H54 (cell line): ENCODE data around the gene CTIF.
A peak's percentile ranks its signal among the peaks of the same experiment; 100 is the strongest.
"Not testable (repeated sequence)": the region's sequence is repeated elsewhere in the genome, so short reads cannot be mapped to it uniquely, and the experiment has no call there.

Experiments
- DNase-seq: peaks from one replicate; pipeline ENCODE4 v3.0.0; 2011; ENCODE audit warnings: low spot score, mixed read lengths; ENCODE audit not compliant: insufficient read length
- FAIRE-seq: peaks from 3 replicates; lab custom pipeline; 2011; peaks lifted over from hg19 to GRCh38; lab: Jason Lieb, UNC
- POLR2A ChIP-seq: IDR thresholded peaks from 2 replicates; pipeline ENCODE4 v1.6.1; 2011; ENCODE audit warnings: low read depth, mild to moderate bottlenecking, low read length

The CTIF gene

DNA sequence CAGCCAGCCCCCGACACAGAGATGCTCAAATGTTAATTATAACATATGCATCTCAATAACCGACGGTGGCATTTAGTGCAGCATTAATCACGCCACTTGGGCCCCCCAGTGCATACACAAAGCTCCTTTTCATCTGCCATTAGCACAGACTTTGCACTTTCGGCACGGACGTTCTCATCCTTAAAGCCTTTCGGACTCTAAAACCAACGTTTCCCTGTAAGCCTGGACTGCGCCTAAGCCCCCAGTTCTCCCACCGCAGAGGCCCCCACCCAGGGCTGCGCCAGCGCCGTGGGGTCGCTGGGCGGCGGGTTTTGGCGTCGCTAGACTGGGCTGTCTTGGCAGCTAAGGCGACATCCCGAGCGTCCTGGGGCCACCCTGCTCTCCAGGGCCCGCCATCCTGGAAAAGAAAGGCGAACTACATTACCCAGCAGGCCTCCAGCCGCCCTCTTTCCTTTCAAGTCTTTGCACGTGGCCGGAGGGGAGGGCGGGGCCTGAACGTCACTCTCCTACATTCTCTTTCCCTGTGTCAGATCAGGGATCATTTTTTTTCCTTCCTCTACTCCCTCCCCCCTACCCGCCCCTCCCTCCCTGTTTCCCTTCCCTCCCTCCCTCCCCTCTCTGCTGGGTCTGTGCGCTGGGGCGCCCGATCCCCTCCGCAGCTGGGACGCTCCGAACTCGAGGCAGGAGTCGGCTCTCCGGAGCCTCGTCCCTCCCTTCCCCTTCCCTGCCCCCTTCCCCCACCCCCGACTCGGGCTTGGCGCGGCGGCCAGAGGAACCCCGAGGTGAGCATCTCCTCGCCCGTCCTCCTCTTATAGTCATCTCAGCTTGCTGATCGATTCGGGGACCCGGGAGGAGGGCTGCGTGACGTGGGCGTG, at the start of gene CTIF:
CTIF (plus strand) TSS at position 501 of the 875 bp plus-strand sequence. CDS start 80,535 bp downstream, outside the sequence.
- FAIRE-seq (no peak), DNase-seq (peak; percentile 74)
- peak; percentile 50 for TF ChIP-seq POLR2A

DNA sequence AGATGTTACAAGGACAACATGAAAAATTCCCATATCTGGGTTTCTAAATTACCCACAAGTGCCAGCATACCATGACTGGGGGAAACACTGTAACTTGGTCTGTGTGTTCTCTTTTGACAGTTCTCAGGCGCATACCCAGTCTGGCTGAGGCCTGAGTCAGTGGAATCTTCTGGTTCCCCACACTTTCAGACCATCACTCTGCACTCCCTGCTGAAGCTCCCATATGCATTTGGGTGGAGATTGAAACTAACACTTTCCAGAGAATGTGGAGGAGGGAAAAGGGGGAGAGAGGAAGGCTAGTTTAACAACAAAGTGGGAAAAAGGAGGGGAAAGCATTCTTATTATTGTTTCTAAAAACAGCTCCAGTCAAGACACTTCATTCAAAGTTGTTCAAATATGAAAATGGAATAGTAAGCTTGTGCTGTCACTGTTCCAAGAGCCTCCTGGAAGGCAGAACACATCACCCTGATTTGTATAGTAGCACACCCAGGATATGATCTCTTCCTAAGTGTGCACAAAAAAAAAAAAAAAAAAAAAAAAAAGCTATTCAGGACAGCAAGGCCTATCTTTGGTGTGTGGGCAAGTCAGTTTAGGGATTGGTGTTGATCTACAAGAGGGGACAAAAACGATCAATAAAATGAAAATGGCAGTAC, 48.1 kb upstream of the CTIF start:
- DNase-seq (no peak), FAIRE-seq (no peak)
- no peak for TF ChIP-seq POLR2A

DNA sequence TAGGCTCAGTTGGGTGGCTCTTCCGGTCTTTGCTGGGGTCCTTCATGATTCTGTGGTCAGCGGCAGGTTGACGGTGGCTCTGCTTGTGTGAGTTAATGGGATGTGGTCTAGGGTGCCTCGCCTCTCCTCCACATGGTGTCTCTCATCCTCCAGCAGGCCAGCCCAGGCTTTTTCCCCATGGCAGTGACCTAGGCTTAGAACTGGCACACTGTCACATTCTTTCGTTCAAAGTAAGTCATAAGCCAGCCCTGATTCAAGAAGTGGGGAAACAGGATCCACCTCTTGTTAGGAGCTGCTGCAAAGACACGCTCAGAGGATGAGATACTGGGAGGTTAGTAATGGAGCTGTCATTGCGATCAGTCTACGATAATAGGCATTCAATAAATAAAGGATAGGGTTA, 46.0 kb upstream of the CTIF start:
- no peak for TF ChIP-seq POLR2A
- no peak for DNase-seq
- FAIRE-seq: no peak

DNA sequence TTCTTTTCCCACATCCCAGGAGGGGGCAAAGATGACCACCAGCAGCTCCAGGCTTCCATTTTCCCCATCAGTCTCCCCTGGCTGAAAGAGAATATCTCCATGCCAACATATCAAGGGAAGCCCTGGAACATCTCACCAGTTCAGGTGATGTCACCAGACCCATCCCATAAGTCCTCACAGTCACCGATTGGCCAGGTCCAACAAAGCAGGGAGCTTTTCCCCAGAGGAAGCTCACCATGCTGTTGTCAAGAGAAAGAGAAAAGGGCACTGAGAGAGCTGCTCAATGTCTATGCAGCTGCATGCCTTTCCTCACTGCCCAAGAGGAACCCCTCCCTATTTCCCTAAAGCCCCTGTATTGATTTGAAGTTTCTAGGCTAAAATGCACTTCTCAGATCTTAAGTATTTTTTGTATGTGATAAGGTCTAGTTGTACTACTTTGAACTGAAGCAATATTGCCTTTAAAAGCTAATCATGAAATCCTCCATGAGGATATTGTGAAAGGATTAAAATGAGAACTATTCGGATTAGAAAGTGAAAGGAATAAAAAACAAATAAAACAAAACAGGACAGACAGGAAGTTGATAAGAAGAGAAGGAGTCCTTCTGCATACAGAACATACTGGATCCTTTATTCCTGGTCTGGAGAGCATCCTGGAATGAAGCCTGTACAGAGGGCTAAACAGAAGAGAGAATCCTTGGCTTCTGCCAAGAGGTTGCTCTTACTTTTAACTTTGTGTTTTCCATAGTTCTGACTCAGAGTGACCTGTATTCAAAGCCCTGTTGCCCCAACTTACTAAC, 45.2 kb upstream of the CTIF start:
- FAIRE-seq (no peak), DNase-seq (no peak)
- no peak for TF ChIP-seq POLR2A

DNA sequence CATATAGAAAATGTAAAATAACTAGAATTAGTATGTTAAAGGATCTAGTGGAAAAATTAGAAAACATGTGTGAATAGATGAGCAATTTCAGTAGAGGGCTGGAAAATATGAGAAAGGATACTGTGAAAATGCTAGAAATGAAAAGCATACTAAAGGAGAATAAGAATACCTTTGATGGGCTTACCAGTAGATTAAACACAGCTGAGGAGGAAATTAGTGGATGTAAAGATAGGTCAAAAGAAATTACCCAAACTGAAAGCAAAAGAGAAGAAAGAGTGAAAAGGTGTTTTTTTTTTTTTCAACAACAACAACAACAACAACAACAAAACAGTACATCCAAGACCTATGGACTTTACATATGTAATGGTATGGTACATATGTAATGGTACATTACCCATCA, 41.0 kb upstream of the CTIF start:
- no peak for TF ChIP-seq POLR2A
- no peak for FAIRE-seq
- no peak for DNase-seq

DNA sequence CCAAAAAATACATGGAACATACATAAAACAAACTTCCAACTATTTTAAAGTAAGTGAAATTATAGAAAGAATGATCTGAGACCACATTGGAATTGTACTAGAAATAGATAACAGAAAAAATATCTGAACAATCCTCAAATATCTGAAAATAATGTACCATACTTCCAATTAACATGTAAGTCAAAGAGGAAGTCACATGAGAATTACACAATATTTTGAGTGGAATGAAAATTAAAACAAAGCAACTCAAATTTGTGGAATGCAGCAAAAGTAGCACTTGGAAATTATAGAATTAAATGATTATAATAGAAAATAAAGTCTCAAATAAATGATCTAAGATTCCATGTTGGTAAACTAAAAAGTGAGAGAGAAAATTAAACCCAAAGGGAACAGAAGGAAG, 38.3 kb upstream of the CTIF start:
- no peak for TF ChIP-seq POLR2A
- DNase-seq (no peak), FAIRE-seq (no peak)

DNA sequence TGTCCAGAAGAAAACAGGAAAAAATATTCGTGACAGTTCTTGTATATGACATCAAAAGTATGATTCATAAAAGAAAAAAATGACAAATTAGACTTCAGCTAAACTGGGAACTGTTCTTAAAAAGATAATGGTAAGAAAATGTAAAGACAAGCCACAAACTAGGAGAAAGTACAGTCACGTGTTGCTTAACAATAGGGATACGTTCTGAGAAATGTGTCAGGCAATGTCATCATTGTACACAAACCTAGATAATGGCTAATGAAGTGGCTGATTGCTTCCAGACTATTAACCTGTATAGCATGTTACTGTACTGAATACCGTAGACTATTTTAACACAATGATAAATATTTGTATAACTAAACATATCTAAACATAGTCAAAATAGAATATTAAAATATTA, 35.9 kb upstream of the CTIF start:
- no peak for TF ChIP-seq POLR2A
- FAIRE-seq (no peak), DNase-seq (no peak)

DNA sequence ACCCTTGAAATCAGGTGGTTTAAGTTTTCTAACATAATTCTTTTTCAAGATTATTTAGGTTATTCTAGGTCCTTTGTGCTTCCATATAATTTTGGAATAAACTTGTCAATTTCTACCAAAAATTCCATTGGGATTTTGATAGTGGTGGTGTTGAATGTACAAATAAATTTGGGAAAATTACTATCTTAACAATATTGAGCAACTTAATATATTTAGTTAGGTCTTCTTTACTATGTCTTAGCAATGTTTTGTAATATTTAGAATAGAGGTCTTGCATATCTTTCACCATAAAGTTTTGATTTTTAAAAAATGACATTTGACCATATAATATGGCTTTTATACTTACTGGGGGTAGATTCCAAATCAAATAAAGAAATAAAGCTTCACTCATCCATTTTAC, 34.0 kb upstream of the CTIF start:
- DNase-seq (no peak), FAIRE-seq (no peak)
- no peak for TF ChIP-seq POLR2A

DNA sequence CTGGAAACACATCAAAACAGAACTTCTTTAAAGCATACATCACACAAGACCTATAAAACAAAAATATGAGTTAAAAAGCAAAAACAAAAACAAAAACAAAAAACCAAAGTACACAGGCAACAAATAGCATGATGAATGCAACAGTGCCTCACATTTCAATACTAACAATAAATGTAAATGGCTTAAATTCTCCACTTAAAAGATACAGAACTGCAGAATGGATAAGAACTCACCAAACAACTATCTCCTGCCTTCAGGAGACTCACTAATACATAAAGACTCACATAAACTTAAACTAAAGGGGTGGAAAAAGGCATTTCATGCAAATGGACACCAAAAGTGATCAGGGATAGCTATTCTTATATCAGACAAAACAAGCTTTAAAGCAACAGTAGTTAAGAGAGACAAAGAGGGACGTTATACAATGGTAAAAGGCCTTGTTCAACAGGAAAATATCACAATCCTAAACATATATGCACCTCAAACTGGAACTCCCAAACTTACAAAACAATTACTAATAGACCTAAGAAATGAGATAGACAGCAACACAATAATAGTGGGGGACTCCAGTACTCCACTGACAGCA, 31.8 kb upstream of the CTIF start:
- FAIRE-seq, DNase-seq: not testable (repeated sequence)

DNA sequence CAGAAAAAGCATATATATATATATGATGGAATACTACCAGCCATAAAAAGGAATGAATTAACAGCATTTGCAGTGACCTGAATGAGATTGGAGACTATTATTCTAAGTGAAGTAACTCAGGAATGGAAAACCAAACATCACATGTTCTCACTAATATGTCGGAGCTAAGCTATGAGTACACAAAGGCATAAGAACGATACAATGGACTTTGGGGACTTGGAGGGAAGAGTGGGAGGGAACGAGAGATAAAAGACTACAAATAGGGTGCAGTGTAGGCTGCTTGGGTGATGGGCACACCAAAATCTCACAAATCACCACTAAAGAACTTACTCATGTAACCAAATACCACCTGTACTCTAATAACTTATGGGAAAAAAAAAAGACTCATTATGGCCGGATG, 26.3 kb upstream of the CTIF start:
- DNase-seq, FAIRE-seq: not testable (repeated sequence)

DNA sequence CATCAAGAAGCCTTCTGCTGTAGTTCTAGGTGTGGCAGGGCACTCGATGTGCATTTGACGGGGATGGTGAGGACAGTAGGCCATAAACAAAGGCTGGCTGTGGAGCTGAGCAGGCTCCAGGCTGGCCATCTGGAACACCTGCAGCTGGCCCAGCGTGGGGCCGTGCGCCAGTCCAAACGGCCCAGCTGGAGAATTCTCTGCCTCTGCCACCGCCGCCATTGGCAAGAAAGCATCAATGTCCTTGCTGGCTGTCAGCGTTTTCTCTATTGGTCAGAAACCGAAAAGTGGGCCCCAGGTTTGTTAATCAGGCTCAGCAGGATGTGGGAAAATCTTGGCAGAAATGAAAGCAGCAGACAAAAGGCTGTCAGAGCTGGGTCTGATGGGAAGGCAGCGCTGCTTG, 24.0 kb upstream of the CTIF start:
- no peak for TF ChIP-seq POLR2A
- FAIRE-seq: no peak
- no peak for DNase-seq

DNA sequence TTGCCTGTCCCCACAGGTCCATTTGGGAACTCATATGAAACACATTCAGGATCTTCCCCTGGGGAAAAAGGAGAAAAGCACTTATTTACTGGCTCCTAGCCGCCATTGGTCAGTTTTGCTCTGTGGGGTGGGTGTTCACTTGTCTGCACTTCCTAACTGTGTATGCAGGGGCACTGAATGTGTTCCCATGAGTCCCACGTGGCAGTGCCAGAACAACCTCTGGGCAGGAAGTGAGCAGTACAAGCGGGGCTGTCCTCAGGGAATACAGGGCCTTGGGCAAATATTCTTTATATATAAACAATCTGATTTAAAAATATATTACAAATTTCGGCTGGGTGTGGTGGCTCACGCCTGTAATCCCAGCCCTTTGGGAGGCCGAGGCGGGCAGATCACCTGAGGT, 21.8 kb upstream of the CTIF start:
- TF ChIP-seq POLR2A: no peak
- FAIRE-seq: no peak

DNA sequence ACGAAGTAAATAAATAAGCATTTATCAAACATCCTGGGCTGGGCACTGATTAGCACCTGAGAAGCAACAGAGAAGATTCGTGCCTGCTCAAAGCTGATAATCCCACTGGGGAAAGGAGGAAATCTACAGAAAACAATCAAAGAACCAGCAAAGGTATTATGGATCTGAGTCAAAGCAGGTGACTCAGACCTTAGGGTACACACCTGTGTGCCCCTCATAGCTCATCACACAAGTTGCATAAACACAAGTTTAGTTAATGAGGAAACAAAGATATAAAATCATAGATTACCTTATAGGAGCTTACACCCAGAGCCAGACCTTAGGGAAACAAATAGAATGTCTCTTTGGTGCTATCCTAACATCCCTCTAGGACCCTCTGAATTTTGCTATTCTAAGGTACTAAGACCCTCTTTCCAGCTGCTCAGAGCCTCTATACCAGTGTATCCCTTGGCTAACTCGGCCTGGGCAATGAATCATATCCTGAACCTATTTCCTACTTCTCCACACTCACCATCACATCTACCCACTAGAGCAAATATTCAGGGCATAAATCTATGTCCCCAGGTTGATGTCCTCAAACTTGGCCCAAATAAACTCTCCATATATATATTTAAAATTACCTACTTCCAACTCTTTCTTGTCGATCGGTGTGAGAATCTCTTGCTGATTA, 19.3 kb upstream of the CTIF start:
- TF ChIP-seq POLR2A: no peak
- FAIRE-seq (no peak), DNase-seq (no peak)

More for the DNA sequence above, 21.8 kb upstream of the CTIF start:
- no peak for DNase-seq

DNA sequence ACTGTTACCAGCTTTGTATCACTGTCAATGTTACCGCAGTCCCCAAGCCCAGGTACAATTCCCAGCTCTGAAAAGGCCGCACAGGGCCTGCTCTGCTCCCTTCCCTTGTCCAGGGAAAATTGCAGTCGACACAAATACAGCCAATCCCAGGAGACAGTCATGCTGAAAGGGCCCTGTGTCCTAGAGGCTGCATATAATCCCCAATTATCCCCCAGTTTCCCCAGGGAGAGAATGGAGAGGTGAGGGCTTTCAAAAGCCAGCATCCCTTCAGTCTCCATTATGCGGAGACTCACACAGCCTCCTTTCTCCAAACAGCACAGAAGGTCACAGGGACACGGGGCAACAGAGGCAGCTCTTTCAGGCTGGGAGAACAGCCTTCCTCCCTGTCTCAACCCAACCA, 17.1 kb upstream of the CTIF start:
- FAIRE-seq (no peak), DNase-seq (no peak)
- TF ChIP-seq POLR2A: no peak
